ENCODE results near the gene TMEM198.
A peak's percentile ranks its signal among the peaks of the same experiment; 100 is the strongest.

TMEM198 gene

GRCh38 chr2:219542931-219543595 is 765 bp upstream of the TMEM198 start:
- DNase-seq (ENCODE audit: low read depth in 3 of 3, low spot score in 1 of 3) = no peak

DNA sequence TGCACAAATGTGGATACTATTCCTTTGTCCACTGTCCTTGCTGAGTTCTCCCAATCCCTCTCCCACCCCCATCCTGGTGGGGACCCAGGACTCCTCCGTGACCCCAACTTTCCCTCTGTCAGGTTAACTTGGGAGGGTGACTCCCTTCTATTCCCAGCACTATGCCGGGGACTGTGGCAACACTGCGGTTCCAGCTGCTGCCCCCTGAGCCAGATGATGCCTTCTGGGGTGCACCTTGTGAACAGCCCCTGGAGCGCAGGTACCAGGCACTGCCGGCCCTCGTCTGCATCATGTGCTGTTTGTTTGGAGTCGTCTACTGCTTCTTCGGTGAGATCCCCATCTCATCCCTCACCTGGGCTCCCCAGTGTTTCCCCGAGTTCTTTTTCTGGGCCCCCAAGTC is 739 bp downstream of the TMEM198 start:
- no peak for DNase-seq (ENCODE audit: low read depth in 3 of 3, low spot score in 1 of 3)

DNA sequence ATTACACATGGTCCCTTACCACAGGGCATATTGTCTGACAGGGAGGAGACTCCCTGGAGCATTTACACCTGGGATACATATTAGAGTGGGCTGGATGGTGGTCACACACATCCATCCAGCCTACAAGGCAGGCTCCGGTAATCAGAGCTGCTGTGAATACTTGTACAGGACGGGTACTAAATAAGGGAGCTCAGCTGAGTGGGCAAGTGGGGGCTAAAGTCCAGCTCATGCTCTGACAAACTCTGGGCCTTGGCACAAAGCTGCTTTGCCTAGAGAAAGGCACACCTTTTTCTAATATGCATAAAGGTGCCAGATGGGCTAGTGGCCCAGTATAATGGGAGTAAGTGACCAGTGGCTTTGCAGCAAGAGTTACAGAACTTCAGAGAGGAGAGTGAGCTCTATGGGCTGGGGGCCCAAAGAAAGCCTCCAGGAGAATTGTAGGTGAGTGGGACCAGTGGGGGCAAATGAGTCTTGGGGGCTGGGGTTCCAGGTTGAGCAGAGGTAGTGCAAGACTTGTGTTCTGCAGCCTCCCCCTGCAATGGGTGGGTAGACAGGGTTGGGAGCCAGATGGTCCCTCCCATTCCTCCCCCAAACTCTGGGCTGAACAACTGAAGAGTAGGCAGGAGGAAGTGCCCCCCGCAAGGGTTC is 1.6 kb downstream of the TMEM198 start:
- no peak for DNase-seq (ENCODE audit: low read depth in 3 of 3, low spot score in 1 of 3)

DNA sequence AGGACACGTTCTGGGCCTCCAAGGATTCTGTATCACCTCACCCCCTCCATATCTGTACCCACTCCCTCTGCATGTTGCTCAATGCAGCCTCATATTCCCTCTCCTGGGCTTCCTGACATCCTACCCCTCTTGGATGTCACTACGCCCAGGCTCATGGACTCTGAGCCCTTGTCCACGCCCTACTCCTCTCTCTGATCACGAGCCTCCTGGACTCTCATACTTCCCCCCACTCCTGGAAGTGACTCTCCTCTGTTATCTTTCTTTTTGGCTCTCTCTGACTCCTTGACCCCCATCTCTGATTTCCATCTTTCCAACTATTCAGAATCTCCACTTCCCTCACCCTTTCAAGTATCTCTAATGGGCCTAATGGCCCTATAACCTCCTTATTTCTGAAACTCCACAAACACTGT is 2.1 kb downstream of the TMEM198 start:
- DNase-seq (ENCODE audit: low read depth in 3 of 3, low spot score in 1 of 3) = no peak

- no peak for DNase-seq (ENCODE audit: low read depth in 3 of 3, low spot score in 1 of 3)
These were observed 3.8 kb downstream of the TMEM198 start for GRCh38 chr2:219547621-219548020.

DNA sequence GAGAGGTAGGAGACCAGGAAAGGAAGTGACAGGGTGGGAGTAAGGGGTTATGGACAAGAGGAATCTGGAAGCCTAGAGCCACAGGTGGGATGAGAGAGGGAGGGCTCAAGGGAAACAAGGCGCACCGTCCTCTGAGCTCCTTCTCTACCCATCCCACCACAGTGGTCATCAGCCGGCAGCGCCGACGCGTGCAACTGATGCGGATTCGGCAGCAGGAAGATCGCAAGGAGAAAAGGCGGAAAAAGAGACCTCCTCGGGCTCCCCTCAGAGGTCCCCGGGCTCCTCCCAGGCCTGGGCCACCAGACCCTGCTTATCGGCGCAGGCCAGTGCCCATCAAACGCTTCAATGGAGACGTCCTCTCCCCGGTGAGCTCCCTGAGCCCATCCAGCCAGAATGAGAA is 5.2 kb downstream of the TMEM198 start:
- no peak for DNase-seq (ENCODE audit: low read depth in 3 of 3, low spot score in 1 of 3)

DNA sequence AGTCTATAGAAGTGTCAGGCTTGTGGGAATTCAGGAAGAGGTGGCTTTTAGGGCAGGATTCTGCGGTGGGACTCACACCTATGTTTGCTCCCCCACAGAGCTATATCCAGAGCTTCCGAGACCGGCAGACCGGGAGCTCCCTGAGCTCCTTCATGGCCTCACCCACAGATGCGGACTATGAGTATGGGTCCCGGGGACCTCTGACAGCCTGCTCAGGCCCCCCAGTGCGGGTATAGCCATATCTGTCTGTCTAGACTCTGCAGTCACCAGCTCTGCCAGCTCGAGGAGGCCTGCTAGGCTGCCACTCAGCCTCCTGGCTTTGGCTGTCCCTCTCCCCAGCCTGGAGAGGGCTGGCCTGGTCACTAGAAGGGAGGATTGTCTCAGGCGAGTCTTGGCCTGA is 5.8 kb downstream of the TMEM198 start:
- no peak for DNase-seq (ENCODE audit: low read depth in 3 of 3, low spot score in 1 of 3)

DNA sequence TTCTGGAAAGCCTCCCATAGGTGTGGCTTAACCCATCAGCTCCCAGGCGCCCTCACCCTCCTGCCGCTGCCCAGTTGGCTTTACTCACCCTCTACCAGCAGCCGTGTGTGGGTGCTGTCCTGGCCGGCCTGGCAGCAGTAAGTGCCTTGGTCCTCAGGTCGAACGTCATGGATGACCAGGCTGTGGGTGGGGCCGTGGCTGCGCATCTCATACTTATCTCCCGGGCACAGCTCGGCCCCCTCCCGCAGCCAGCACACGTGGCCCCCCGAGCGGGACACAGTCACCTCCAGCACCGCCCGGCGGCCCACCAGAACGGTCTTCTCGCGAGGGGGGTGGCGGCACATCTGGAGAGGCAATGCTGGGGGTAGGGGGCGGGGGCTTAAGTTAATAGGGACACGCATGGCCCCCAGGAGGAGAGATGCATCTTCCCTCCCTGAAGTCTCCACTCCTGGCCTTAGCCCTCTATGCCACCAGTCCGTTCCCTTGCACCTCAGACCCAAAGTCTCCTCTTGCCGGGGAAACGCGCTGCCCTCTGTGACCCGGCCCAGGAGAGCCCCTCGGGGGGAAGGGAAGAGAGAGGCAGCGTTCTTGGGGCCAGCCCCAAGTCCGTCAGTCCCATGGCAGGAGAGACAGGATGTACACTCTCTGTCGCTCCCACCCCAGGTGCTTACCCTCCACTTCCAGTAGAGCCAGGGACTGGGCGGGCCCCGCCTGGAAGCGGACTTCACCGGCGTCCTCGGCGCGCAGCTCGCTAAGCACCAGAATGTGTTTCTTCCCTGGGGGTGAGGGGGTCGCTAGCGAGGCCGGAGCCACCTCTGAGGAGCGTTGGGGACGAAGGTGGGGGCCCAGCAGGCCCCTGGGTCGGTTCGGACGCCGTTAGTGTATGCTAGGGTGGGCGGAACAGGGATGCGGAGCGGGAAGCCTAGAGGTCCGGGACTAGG is 7.9 kb downstream of the TMEM198 start:
- no peak for DNase-seq (ENCODE audit: low read depth in 3 of 3, low spot score in 1 of 3)

GRCh38 chr2:219552382-219553167 is 8.7 kb downstream of the TMEM198 start:
- DNase-seq (ENCODE audit: low read depth in 3 of 3, low spot score in 1 of 3) = peak; percentile 37 to 75 (median 54)

GRCh38 chr2:219553168-219553417 is 9.3 kb downstream of the TMEM198 start:
- DNase-seq (ENCODE audit: low read depth in 3 of 3, low spot score in 1 of 3) = no peak

DNA sequence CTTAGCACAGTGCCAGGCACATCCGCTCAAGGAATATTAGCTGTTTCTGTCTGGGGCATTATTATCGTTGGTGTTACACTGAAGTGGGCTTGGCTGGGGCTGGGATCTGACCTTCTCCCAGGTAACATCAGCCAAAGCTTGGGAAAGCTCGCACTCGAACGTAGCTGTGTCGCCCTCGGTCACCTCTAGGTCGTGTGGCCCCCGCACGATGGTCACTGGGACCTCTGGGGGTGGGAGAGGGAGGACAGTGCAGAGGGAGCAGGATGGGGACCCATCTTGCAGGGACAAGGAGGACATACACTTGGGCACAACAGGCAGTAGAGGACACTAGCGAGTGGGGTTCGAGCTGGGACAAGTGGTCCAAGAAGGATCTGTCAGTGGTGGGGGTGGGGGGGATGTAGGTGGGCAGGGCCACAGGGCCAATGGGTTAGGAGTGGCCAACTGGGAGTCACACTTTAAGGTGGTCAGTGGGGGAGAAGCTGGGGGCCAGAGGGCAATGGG is 9.7 kb downstream of the TMEM198 start:
- DNase-seq (ENCODE audit: low read depth in 3 of 3, low spot score in 1 of 3) = no peak

- no peak for DNase-seq (ENCODE audit: low read depth in 3 of 3, low spot score in 1 of 3)
These were observed 10.5 kb downstream of the TMEM198 start for GRCh38 chr2:219554350-219554749.

GRCh38 chr2:219555956-219556355 is 12.1 kb downstream of the TMEM198 start:
- DNase-seq (ENCODE audit: low read depth in 3 of 3, low spot score in 1 of 3) = no peak

DNA sequence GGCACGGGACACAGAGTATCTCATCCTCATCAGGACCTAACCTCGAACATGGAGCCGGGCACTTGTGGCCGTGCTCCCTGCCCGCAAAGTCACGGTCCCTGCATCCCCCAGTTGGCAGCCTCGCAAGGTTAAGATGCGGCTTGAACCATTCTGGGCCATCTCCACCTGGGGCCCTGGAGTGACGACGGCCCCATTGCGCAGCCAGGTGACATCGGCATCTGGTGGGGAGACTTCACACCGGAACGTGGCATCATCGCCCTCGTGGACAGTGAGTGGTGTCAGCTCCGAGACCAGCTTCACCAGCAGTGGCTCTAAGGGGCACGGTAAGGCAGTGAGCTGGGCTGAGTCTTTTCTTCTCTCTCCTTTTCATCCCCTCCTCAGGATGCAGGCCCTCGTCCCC is 12.6 kb downstream of the TMEM198 start:
- no peak for DNase-seq (ENCODE audit: low read depth in 3 of 3, low spot score in 1 of 3)

DNA sequence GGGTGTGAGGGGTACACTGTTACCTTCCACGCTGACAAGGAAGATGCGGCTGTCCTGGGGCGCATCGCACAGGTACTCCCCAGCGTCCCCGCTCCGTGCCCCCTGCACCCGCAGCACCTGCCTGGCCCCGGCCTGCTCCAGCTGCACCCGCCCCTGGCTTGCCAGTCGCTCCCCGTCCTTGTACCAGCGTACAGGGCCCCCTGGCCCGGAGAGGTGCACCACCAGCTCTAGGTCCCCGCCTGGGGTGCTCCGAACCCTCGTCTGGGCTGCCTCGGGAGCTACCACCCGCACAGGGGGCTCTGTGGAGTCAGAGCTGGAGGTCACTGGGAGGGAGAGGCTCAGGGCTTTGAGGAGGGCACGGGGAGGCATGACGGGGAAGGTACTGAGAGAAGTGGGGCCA is 13.5 kb downstream of the TMEM198 start:
- DNase-seq (ENCODE audit: low read depth in 3 of 3, low spot score in 1 of 3) = no peak

DNA sequence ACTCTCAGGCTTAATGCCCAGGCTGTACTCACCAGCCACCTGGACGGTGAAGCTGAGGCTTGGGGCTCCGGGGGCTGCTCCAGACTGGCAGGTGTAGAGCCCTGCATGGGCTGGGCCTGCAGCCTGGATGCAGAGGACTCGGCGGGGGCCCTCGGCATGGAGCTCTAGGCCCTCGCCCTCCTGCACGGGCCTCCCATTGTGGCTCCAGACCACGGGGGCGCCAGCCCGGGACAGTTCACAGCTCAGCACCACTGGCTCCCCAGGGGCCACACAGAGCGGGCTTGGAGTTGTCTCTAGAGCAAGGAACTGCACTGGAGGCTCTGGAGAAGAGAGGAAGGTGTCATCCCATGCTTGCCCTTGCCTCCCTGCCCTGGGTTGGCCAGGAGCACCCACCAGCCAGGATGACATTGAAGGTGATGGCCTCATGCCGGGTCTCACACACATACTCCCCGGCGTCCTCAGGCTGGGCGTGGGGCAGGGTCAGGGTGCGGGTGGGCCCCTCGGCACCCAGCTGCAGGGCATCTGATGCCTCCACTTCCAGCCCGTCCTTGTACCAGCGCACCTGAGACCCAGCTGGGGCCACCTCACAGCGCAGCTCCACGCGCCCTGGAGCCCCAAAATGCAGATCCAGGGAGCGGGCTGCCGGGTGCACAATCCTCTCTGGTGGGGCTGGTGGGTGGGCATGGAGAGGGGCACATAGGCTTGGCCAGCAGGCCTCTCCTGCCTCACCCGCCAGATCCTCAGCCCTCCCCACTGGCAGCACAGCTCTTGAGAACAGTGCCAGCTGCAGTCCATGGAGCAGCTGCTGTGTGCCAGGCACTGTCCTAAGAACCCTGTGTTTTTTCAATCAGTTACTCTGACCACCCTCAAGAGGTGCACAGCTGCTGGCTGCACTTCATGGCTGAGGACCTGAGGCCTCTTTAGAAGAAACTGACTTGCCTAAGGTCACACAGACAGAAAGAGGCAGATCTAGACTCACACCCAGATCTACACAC is 14.3 kb downstream of the TMEM198 start:
- DNase-seq (ENCODE audit: low read depth in 3 of 3, low spot score in 1 of 3) = no peak

DNA sequence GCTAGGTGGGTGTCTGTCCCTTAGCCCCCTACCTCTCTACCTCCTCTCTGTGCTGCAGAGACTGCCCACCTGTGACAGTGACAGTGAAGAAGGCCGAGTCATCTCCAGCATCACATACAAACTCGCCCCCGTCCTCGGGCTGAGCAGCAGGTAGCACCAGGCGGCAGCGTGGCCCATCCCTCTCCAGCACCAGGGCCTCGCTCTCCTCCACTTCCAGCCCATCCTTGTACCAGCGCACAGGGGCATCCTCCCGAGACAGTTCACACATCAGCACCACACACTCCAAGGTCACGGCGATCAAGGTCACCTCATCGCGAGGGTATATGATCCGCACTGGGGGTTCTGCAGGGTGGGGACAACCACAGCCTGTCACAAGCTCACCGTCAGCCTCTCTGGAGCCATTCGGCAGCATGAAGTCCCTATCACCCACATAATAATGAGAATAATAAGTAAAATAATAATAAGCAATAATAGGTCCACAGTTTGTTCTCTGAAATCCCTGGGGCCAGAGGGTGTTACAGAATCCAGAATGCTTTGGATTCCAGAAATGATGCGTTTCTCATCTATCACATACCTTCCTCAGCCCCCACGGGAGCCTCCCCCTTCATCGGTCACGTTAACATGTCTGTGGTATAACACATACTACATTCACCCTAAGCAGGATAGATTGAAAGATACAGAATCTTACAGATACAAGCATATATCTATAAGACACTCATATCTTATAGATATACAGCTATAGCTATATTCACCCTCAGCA is 15.5 kb downstream of the TMEM198 start:
- no peak for DNase-seq (ENCODE audit: low read depth in 3 of 3, low spot score in 1 of 3)

GRCh38 chr2:219560037-219560892 is 16.4 kb downstream of the TMEM198 start:
- DNase-seq (ENCODE audit: low read depth in 3 of 3, low spot score in 1 of 3) = no peak

DNA sequence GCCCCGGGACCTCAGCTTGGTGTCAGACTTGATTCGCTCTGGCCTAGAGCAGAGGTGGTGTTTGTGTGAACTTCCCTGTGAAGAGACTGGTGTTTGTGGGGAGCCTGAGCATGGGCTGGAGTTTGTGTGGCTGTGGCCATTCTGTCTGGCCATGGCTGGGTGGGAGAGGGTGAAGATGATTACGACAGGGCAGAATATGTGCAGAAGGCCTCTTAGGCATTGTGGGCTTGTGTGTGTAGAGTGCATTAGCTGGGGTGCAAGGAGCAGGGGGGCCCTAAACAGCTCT is 17.0 kb downstream of the TMEM198 start:
- no peak for DNase-seq (ENCODE audit: low read depth in 3 of 3, low spot score in 1 of 3)
